ENCODE data around the gene RERE.

RERE gene

GRCh38 chr1:8321612-8322011, 495.8 kb downstream of the RERE start:
- Histone ChIP-seq H3K9me3 (no peaks in the 10 kb centered on the region), H3K27me3 (peaks cover 54% of the 10 kb centered on the region), H3K36me3 (no peaks in the 10 kb centered on the region), H3K4me1 (ENCODE audit: control insufficient read depth in 1 of 2, insufficient read depth in 1 of 2, low read depth in 1 of 2, low read length in 1 of 2) (peaks cover 8 to 10% of the 10 kb centered on the region in 2 experiments), H3K4me3 (ENCODE audit: low read depth in 1 of 2, low read length in 1 of 2) (no peak overlapping the region), H3K27ac (no peak overlapping the region)
- TF ChIP-seq CTCF (IDR thresholded peaks at IDR 0.05), result no peak

GRCh38 chr1:8318436-8318835, 499.0 kb downstream of the RERE start:
- peak overlapping the region in 1 of 2 experiments; percentile 49 for H3K4me3 ChIP-seq (ENCODE audit: low read depth in 1 of 2, low read length in 1 of 2)
- H3K4me1 ChIP-seq (ENCODE audit: control insufficient read depth in 1 of 2, insufficient read depth in 1 of 2, low read depth in 1 of 2, low read length in 1 of 2), result peaks cover 15 to 17% of the 10 kb centered on the region in 2 experiments
- H3K9me3 ChIP-seq, result no peaks in the 10 kb centered on the region
- H3K27ac ChIP-seq, result no peak overlapping the region
- no peak for TF ChIP-seq CTCF (IDR thresholded peaks at IDR 0.05)
- no peaks in the 10 kb centered on the region for H3K36me3 ChIP-seq
- H3K27me3 ChIP-seq, result peaks cover 86% of the 10 kb centered on the region

- H3K4me1 ChIP-seq (ENCODE audit: control insufficient read depth in 1 of 2, insufficient read depth in 1 of 2, low read depth in 1 of 2, low read length in 1 of 2), result peaks cover 15 to 17% of the 10 kb centered on the region in 2 experiments
- peak within 1 kb of the TSS; percentile 20 to 49 for H3K4me3 ChIP-seq (ENCODE audit: low read depth in 1 of 2, low read length in 1 of 2)
- H3K27me3 ChIP-seq, result peaks cover 91% of the 10 kb centered on the region
- no peaks in the 10 kb centered on the region for H3K36me3 ChIP-seq
- TF ChIP-seq CTCF (IDR thresholded peaks at IDR 0.05), result no peak
- no peak within 1 kb of the TSS for H3K27ac ChIP-seq
- no peaks in the 10 kb centered on the region for H3K9me3 ChIP-seq
Observed at GRCh38 chr1:8317647-8318381, 499.6 kb downstream of the RERE start, which contains the start of gene SLC45A1. Gene SLC45A1 (plus strand): TSS chr1:8318114. CDS start chr1:8324330, 6,216 bp downstream.

DNA sequence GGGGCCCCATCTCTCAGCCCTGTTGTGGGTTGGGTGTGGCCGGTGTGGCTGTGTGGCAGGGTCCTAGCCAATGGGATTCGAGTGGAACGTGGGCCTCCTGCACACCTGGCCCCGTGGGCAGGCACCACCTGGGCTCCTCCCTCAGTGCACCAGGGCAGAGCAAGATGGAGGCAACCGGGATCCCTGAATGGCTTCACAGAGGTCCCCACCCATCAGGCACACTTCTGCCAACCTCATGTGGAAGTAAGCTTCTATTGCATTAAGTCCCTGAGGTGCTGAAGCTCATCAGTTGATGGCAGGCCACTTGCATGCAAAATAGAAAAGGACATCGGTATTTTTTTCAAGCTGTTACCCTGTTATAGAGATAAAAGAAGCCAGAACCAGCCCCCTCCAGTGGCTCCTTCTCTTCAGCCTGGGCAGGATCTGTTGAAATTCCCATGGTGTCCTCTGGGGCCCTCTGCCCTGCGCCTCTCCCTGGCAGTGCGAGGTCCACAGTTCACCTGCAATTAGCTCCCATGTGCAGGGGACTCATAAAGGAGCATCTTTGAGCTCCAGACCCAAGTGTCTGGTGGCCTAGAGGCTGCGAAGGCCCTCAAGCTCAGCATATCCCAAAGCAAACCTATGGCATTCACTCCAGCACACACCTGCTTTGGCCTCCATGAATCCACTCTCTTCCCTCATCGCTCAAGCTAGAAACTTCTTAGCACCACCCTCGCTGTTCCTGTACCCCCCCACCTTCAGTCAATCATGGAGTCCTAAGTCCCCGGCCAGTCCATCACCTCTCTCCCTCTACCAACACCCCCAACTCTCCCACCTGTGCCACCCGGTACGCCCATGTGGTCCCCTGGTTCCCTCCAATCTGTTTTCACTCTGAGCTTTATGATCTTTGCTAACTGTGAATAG, 501.6 kb downstream of the RERE start:
- TF ChIP-seq CTCF (IDR thresholded peaks at IDR 0.05), result no peak
- peaks cover 84% of the 10 kb centered on the region for H3K27me3 ChIP-seq
- H3K4me1 ChIP-seq (ENCODE audit: control insufficient read depth in 1 of 2, insufficient read depth in 1 of 2, low read depth in 1 of 2, low read length in 1 of 2), result peaks cover 15 to 17% of the 10 kb centered on the region in 2 experiments
- no peak overlapping the region for H3K27ac ChIP-seq
- H3K9me3 ChIP-seq, result no peaks in the 10 kb centered on the region
- H3K4me3 ChIP-seq (ENCODE audit: low read depth in 1 of 2, low read length in 1 of 2), result no peak overlapping the region
- H3K36me3 ChIP-seq, result no peaks in the 10 kb centered on the region

DNA sequence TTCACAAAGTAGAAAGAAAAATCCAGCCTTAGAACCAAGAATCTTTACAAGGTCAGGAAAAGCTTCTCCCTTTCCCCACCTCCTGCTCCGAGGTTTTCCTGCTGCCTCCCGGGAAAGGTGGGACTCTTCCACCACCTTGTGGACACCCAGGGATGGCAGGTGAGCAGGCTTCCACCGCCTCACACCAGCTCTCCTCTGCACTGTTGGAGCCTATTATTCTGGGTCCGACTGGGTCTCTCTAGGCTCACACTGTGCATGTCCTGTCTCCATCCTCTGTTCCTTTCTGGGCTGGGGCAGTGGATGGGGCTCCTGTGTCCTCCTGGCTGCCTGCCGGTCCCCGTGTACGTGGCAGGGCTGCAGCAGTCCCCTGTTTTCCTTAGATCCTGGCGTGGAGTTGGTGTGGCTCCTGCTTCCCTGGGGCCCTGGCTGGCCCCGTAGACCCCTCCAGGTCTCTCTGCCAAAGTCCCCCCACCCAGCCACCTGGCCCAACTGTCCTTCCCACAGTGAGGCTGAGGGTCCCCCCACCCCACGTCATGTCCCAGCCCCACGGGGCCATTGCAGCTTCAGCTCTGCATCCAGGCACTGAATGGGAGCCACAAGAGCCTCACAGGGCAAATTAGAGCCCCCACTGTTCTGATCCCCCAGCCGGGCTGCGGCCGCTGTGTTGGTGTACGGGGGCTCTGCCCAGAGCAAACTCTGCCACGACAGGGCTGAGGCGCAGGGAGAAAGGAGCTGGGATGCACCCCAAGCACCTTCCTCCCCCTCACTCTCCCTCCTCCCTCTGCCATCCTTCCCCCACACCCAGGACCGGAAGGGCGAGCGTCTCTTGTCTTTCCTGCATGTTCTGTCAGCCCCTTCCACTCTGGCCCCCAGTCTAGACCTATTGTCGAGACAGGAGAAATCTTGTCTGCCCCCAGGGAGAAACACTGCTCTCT, 502.8 kb downstream of the RERE start:
- Histone ChIP-seq H3K9me3 (no peaks in the 10 kb centered on the region), H3K36me3 (no peaks in the 10 kb centered on the region), H3K27me3 (peaks cover 72% of the 10 kb centered on the region), H3K4me3 (ENCODE audit: low read depth in 1 of 2, low read length in 1 of 2) (no peak overlapping the region), H3K27ac (no peak overlapping the region), H3K4me1 (ENCODE audit: control insufficient read depth in 1 of 2, insufficient read depth in 1 of 2, low read depth in 1 of 2, low read length in 1 of 2) (peaks cover 15 to 17% of the 10 kb centered on the region in 2 experiments)
- no peak for TF ChIP-seq CTCF (IDR thresholded peaks at IDR 0.05)

Measured in neutrophil (primary cell).